GM21360 (cell line): Measurements from ENCODE around the gene GREB1L.
"Not testable (repeated sequence)": the region's sequence is repeated elsewhere in the genome, so short reads cannot be mapped to it uniquely, and the experiment has no call there.

ENCODE experiments used
- ATAC-seq: cut with Tn5 transposase; IDR thresholded peaks from one replicate; pipeline ENCODE4 v1.9.1; 2021; ENCODE audit warnings: mild to moderate bottlenecking, moderate library complexity; ENCODE audit not compliant: unreplicated experiment

The GREB1L gene

DNA sequence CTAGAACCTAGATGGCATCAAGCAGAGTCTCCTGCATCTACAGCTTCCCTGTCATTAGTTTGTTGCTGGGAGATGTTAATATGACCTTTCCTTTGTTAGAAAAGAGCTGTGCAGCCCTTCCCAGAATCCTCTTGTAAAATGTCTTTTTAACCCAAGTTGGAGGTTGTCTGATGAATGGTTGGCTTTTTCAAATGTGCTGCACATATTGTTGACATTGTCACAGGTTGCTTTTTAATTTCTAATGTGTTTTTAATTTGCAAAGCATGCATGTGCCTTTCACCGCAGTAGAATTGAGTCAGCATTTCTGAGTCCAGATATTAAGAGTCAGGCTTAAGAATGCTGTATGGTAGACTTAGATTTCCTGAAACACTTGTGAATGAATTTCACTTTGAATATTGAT, 120.8 kb downstream of the GREB1L start:
- ATAC-seq: no peak

DNA sequence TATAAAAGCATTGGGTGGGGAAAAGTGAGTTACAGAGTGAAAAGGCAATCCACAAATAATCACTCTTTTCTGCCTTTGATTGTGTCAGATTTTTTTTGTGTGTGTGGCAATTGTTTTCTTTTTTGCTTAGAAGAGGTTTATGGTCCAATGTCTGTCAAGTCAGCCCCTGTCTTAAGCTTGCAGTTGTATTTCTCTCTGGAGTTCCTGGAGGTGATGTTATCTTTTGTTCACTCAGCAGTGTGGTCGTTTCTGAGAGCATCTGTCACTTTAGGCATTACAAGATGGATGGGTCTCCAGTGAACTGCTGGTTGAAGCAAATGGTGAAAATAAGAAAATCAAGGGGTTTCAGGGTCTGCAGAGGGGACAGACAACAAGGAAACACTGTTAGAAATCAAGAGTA, 121.3 kb downstream of the GREB1L start:
- no peak for ATAC-seq

DNA sequence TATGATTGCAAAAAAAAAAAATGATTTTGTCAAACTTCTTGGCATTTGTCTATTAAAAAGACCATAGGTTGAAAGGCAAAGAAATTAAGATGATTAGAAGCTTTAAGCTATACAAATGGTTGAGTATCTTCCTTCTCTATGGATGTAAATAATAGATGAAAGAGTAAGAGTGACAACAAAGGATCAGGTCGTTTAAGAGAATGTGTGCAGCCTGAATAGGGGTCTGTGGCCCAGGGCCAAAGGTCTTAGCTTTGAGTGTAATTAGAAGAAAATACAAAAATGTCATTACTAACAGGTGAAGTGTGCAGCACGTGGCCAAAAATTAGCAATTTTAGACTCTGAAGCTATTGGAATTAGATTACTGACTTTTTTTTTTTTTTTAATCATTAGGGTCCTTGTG, 122.4 kb downstream of the GREB1L start:
- no peak for ATAC-seq

DNA sequence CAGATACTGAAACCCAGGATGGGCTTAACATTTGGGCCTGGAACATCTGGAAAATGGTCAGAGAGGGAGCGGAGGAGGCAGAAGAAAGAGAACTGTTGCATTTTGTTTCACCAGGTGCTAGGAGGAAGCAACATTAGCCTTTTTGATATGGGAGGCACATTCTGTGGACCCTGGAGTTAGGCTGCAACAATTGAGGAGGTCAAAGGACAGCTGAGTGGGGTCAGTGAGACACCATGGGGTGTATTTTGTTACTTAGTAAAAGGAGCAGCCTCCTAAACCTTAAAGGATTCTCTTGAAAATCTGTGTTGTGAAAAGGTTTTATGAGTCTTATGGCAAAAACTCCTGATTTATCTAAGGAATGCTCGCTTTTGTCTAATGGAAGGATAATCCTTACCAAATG, 124.9 kb downstream of the GREB1L start:
- no peak for ATAC-seq

DNA sequence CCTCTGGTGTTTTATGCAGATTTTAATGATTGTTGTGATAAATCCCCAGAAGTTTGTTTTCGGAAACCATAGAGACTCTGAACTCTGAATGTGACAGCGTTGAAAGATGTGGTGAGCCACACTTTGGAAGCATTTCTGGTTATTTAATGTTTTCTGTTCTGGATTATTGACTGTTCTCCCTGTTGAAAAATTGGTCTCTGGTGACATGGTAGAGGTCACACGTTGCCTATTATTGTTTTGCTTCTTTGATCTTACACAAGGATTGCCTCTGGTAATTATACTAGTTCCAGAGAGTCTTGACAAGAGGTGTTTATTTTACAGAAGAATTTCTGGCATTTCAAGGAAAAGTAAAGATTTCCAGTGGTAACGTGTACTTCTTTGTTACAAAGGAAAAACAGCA, 127.1 kb downstream of the GREB1L start:
- ATAC-seq: no peak

DNA sequence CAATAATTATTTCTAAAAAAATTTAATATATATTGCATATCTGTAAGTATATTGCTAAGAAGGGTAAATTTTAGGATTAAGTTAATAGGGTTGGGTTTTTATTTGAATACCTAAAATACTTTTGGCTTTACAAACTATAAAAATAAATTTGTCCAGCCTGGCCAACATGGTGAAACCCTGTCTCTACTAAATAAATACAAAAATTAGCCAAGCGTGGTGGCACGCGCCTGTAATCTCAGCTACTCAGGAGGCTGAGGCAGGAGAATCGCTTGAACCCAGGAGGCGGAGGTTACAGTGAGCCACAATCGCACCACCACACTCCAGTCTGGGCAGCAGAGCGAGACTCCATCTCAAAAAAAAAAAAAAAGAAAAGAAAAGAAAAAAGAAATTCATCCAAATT, 127.6 kb downstream of the GREB1L start:
- not testable (repeated sequence) for ATAC-seq

DNA sequence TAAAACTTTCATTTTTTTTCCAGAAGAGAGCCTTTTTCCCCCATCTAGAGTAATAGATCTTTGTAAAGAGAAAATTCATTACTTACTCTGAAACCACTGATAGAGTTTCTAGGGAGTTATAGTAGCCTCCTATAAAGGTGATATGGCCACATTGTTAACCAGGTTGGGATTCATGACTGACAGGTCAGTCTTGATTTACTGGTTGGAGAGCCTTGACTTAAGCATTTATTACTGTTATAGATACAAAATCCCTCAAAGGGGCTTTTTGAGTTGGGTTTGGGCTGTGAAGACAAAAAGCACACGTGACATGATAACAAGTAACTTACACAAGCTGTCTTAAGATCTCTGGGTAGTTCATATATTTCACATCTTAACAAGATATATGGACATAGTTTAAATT, 141.0 kb downstream of the GREB1L start:
- no peak for ATAC-seq

DNA sequence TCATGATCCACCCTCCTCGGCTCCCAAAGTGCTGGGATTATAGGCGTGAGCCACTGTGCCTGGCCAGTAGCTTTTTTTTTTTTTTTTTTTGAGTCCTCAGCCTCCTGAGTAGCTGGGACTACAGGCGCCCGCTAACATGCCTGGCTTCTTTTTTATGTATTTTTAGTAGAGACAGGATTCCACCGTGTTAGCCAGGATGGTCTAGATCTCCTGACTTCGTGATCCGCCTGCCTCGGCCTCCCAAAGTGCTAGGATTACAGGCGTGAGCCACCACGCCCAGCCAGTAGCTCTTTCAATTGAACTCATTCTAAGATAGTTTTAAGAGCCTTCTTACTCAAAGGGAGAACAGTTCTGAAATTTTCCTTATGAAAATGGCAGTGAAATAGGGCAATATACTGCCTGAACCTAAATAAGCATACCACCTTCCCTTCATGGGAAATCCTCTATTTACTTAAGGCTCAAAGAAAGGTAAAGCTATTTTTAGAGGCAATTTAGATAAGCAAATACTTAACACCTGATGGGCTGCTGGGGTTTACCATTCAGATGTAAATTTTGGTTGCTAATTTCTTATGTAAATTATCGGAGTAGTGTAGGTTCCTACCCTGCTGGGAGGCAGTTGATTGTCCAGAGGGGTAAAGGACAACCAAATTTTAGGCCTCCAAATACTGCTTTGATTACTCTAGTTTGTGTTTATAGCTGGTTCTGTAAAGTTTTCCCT, 144.7 kb downstream of the GREB1L start:
- no peak for ATAC-seq

DNA sequence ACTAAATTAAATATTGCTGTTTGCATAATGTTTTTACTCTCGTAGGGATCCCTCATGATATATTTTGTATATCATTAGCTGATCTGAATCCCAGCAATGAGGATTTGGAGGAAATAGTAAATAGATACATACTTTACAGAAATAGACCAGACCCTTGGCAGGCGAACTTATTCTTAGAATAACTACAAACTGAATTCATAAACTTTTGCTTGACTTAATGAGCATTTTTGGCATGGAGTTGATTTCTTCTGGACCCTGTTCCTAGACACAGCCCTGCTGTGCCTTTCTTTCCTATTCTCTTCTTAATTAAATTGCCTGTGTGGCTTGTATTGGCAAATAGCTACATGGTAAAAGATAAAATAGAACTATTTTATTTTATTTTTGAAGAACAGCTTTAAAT, 145.9 kb downstream of the GREB1L start:
- no peak for ATAC-seq

DNA sequence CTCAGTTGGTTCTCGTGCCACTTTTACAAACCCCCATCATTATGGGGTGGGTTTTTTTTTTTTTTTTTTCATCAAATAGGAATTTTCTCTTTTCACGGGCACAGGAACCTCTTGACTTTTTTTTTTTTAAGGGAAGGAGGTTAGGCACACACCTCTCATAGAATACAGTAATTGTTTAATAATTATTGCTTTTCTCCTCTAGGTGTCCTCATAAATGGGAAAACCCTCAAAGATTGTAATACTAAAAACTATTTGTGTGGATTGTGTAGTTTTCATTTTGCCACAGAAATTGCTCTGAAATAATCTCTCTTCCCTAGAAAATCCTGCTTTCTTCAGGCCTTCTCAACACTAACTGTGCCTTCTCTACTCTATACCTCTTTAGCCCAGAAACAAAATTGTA, 147.3 kb downstream of the GREB1L start:
- no peak for ATAC-seq

DNA sequence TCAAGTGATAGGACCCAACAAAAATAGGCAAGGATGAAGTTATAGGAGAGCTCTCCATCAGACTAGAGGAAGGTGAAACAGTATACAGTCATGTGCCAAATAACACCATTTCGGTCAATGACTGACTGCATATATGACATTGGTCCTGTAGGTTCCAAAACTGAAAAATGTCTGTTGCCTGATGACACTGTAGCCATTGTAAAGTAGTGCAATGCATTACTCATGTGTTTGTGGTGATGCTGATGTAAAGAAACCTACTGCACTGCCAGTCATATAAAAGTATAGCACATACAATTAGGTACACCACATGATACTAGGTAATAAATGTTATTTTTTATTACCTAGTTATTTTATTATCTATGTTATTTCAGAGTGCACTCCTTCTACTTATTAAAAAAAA, 147.9 kb downstream of the GREB1L start:
- no peak for ATAC-seq

DNA sequence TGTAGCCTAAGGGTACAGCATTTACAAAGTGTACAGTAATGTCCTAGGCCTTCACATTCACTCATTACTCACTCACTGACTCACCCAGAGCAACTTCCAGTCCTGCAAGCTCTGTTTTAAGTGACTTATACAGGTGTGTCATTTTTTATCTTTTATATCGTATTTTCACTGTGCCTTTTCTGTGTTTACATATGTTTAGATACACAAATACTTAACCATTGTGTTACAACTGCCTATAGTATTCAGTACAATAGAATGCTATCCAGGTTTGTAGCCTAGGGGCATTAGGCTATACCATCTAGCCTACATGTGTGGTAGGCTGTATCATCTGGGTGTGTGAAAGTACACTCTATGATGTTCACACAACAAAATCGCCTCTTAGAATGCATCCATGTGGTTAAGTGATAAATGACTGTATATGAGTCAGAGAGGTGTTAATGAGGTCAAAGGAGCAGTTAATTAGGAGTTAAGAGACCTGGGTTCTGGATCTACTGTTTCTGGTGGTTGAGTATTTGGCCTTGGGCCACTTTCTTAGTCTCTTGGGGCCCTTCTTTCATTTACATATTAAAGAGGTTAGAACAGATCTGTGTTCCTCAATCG, 149.1 kb downstream of the GREB1L start:
- ATAC-seq: no peak

DNA sequence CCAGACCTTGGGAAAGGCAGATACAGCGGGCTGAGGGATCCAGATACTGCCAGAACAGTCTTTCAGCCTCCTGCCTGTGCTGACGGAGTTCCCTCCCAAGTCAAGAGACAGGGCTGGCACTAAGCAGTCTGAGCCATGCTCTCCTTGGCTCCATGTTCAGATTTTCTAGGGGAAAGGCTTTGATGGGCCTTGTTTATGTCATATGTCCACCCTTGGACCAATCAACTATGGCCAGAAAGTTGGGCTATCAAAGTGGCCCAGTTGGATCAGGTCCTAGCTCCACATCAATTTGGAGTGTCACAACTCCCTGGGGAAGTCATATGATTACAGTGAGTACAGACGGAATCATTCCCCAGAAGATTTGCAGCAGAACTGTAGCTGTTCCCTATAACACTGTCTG, 152.0 kb downstream of the GREB1L start:
- no peak for ATAC-seq

DNA sequence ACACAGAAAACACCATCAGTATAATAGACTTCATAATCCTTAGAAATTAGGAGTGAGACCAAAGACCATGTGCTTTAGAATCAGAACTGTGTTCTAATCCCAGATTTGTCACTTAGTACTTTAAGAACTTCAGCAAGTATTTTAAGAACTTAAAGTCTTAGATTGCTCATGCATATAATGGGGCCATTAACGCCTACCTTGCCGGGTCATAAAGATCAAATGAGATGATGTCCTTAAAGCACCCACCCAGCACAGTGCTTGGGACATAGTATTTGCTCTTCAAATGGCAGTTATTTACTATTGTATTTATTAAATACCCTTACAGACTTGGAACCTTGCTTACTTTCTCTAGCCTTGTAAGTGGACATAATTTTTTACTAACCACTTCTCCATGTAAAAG, 156.1 kb downstream of the GREB1L start:
- ATAC-seq: no peak

DNA sequence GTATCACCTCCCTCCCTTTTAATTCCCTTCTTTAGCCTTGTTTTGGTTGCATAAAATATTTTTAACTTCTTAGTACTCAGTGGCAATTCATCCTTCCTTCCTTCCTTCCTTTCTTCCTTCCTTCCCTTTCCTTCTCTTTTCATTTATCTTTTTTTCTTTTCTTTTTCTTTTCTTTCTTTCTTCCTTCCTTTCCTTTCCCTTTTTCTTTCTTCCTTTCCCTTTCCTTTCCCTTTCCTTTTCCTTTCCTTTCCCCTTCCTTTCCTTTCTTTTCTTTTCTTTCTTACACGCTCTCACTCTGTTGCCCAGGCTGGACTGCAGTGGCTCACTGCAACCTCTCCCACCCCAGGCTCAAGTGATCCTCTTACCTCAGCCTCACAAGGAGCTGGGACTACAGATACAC, 160.2 kb downstream of the GREB1L start:
- no peak for ATAC-seq

DNA sequence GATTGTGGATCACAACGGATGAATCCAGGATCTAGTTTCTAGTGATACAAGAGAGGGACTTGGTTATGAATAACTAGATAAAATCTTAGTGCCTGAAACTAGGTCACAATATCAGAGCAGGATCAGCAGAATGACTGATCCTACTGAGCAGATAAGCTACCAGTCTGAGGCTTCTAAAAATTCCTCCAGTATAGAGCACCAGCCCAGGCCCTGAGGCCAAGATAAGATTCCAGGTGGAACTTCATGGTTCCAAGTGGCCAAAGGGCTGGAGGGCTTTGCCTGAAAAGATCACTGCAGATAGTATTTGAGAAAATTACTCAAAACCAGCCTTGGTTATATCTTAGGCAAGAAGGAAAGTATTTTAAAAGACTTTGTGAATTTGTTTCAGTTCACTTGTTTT, 162.4 kb downstream of the GREB1L start:
- no peak for ATAC-seq

DNA sequence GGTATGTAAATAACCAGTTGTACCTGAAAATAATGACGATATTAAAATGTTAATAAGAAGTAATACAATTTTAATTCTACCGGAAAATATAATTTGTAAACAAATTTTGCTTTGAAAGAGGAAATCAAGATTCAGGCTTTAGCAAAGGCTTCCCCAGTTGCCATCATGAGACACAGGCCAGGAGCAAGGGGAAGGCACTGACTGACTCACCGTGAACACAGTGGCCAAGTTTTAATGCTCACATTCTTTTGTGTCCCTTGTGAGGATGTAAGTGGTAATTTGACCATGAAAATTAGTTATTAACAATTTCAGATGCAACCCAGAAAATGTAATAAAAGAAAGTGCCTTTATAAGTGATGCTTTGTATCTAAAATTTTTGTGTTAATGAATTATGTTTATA, 164.1 kb downstream of the GREB1L start:
- no peak for ATAC-seq

DNA sequence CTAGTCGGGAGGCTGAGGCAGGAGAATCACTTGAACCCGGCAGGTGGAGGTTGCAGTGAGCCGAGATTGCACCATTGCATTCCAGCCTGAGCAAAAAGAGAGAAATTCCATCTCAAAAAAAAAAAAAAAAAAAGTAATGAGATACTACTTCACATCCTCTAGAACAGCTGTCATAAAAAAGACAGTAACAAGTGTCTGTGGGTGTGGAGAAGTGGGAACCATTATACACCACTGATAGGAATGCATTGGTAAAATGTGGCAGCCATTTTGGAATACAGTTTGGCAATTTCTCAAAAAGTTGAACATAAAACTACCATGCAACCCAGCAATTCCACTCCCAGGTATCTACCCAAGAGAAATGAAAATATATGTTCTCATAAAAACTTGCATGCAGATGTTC, 166.6 kb downstream of the GREB1L start:
- no peak for ATAC-seq

DNA sequence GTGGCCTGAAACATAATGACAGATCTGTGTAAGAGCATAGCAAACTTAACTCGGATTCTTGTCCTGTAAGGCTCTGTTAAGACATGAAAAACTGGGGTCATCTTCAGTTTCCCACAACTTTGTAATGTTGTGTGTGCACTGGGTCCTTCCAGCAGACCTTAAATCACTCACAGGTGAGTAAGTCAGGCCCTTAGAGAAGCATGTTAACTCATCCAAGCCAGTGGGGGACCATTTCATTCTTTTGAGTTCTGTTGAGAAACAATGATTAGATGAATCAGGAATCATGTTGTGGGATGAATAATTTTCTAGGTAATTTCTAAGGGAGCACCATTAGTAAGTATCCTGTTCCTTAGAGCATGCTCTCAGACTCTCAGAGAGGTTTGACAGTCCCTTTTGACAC, 191.4 kb downstream of the GREB1L start:
- ATAC-seq: no peak

DNA sequence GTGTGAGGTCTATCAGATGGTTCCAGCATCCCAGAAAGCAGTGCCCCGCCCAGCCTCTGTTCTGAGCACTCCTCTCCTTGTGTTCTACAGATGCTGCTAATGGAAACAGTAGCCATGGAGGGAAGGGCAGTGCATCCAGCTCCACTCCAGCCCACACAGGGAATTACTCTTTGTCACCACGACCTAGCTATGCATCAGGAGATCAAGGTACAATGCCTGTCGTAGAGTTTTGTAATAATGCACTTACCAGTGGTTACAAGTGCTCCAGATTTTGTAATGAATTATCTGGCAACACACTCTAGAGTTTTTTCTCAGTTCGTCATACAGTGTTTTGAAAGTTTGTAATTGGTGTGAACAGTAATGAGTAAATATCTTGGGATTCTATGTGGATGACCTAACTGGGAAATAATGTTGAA, 197.4 kb downstream of the GREB1L start:
- ATAC-seq: no peak

DNA sequence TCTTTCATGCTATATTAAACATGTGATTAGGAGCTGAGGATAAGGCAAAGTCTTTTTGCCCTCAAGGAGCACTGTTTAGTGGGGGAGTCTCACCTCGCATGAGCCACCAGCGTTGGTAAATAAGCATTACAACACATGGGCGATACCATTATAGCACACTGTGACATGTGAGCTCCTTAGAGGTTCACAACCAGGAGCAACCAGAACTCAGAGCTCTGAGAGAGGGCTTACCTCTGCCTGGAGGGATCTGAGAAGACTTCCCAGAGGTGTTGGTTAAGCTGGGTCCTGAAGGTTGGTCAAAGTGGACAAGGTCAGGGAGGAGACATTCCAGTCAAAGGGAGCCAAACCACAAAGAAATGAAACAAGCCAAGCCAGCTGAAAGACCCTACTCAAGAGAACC, 199.6 kb downstream of the GREB1L start:
- no peak for ATAC-seq

DNA sequence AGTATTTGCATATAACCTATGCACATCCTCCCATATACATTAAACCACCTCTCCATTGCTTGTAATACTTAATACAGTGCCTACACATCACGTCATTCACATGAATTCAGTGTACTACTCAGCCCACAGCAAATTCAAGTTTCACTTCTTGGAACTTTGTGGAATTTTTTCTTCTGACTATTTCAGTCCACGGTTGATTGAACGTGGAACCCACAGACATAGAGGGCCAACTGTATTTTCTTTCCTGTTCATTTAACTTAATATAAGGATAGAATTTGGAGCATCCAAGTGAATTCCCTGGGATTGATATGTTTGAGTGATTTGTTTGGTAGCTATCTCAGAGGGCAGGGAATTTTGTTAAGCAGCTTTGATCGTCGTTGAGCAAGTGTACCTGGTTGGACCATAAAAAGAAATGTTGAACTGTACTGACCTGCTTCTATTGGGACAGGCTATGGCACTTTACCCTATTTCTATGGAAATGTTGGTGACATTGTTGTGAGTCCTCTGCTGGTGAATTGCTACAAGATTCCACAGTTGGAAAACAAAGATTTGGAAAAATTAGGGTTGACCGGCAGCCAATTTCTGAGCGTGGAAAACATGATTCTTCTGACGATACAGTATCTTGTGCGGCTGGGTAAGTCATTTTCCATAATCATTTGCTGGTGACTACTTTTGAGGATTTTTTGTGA, 201.9 kb downstream of the GREB1L start:
- no peak for ATAC-seq
